GM18526 (cell line): Measurements from ENCODE around the gene ZFYVE21.

ENCODE experiments used
- POLR2A ChIP-seq: IDR thresholded peaks from 3 replicates; pipeline ENCODE4 v1.6.1; 2011; ENCODE audit not compliant: insufficient read length; ENCODE audit errors: extremely low read depth

The ZFYVE21 gene

GRCh38 chr14:103740991-103741689 is 25.5 kb downstream of the ZFYVE21 start:
- TF ChIP-seq POLR2A = no peak

DNA sequence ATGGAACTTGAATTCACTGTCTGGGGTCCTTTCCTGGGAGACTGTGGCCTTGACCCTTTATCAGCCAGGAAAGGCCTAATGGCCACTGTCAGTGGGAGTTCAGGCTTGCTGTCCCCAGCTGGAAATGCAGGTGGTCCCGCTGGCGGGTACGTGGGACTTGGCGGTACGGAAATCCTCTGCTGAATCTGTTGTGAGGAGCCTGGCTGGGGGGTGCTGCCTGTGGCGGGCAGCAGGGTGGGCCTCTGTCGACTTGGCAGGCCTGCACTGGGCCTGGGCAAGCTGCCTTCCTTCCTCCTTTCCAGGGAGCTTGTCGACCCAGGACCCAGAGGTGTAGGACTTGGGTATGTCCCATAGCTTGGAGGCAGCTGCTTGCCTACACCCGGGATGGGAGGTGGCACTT is 26.3 kb downstream of the ZFYVE21 start:
- TF ChIP-seq POLR2A = no peak

DNA sequence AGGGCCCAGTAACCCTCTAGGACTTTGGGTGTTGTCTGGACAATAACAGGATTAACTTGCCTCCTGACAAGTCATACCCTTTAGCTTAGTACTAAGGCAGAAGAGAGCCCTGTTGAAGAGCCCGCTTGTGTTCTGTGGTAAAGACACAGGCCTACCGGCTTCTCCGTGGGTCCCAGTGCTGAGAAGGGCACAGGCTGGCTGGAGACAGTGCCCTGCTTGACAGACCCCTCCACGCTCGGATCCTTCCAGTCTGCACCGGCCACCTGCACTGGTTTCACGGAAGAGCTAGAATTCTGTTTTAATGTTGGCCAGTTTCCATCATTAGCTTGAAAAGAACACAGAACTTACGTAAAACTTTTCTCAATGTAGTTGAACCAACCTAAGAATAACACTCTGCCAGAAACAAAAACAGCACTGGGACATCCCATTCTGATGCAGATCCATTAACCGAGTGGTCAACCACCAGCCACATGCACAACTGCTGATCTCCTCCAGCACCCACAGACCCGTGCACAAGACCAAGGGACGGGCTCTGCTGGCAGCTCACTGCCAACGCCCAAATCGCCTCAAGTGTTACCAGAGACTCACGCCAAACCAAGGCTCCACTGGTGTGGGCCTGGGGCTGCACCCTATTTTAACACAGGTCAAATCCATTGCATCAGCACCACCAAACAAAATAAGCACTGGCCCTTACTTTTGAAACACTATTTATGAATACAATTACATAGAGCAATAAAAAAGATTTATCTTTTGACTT is 27.1 kb downstream of the ZFYVE21 start:
- TF ChIP-seq POLR2A = no peak

- TF ChIP-seq POLR2A = no peak
Measured at GRCh38 chr14:103743691-103744090, 28.1 kb downstream of the ZFYVE21 start.

- no peak for TF ChIP-seq POLR2A
Measured at GRCh38 chr14:103744621-103745395, 29.2 kb downstream of the ZFYVE21 start.

DNA sequence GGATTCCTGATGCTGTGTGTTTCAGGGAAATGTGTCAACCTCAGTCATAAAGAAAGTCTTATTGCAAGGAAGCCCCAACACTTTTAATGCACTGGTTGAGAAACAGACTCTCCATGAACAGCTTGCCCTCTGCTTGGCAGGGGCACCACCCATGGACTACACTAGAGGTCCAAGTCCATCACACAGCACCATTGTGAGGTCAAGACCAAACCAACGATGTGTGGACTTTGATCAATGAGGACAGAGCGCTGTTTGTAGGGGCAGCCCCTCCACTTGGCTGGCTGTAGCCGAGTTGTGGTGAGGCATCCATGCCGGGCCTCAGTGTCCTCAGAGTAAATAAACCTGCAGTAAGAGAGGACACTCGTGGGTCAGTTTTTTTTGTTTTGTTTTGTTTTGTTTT is 29.8 kb downstream of the ZFYVE21 start:
- no peak for TF ChIP-seq POLR2A

DNA sequence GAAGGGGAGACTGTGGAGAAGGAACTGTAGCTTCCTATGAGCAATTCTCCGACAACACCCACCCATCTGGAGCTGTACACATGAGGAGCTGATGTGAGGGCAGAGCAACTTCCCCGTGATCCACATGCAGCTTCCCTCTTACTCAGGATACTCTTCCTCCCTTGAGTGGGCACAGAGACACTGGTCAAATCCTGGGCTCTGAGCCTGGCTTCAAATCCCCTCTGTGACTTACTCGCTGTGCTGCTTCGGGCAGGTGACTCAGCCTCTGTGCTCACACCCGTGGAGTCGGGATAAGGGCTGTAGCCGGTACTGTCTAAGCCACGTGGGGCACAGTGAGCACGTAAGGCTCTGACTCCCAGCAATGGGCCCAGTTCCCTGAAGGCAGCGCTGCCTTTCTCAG is 31.1 kb downstream of the ZFYVE21 start:
- no peak for TF ChIP-seq POLR2A

DNA sequence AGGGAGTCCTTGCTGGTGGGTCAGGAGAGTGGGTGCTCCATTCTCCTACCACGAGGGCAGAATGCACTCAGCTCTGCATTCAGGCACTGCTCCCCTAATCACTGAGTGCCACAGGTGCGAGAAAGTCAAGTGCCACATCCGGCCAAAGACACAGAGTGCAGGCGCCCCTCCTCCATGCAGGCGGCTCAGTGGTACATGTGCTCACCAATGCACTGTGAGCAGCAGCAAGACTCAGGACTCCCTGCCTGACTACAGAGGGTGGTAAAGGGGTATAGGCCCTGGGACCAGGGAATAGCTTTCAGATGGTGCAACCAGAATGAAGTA is 32.9 kb downstream of the ZFYVE21 start:
- no peak for TF ChIP-seq POLR2A

GRCh38 chr14:103749452-103749851 is 33.8 kb downstream of the ZFYVE21 start:
- TF ChIP-seq POLR2A = no peak

DNA sequence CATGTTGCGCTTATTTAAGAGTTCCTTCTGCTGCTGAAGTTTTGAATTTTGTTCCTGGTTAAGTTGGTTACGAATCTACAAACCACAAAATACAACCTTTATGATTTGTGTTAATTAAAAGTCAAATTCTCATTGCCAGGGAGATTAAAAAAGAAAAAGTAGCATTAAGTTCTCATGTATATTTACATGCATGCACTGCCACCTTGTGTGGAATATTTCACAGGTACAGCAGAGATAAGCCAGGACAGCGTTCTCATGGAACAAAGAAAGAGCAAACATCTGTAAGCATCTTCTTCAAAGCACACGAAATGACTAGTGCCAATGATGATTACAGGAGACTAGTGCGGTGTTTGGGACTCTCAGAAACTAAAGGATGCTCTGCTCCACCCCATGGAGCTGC is 34.2 kb downstream of the ZFYVE21 start:
- TF ChIP-seq POLR2A = no peak

- no peak for TF ChIP-seq POLR2A
Measured at GRCh38 chr14:103753774-103754173, 38.2 kb downstream of the ZFYVE21 start.

GRCh38 chr14:103755060-103755459 is 39.5 kb downstream of the ZFYVE21 start:
- TF ChIP-seq POLR2A = no peak

- no peak for TF ChIP-seq POLR2A
Measured at GRCh38 chr14:103758059-103758776, 42.6 kb downstream of the ZFYVE21 start.

DNA sequence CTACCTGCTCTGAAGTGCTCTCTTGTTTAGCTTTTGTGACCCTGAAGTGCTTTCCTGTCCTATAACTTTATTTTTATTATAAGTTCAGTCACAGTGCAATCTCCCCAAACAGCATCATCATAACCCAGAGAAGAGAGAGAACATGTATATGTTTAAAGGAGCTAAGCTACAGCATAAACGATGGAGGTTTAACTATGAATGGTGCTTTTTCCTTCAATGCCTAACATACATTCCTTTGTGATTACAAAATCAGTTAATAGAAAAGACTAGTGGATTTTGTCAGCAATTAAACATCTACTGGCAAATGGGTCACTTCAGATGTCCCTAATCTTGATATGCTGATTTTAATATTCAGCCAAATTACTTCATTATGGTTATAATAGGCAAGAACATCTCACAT is 46.4 kb downstream of the ZFYVE21 start:
- no peak for TF ChIP-seq POLR2A

- no peak for TF ChIP-seq POLR2A
Measured at GRCh38 chr14:103762541-103762940, 46.9 kb downstream of the ZFYVE21 start.

- TF ChIP-seq POLR2A = no peak
Measured at GRCh38 chr14:103763730-103764488, 48.3 kb downstream of the ZFYVE21 start.
